Measurements from ENCODE around the gene CAMTA1.

DNA sequence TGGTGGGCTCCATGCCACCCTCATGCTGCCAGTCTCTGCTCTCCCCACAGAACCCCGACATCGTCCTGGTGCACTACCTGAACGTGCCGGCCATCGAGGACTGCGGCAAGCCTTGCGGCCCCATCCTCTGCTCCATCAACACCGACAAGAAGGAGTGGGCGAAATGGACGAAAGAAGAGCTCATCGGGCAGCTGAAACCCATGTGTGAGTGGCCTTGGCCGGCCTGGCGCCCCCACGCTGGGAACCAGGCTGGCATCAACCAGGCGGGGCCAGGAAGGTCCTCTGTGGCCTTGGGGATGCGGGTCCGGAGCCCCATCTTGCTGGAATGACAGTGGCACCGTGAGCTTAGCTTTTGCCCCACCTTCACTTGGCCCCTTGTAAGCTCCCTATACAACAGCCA lies 855.1 kb downstream of the CAMTA1 start:
- TF ChIP-seq, protein P1, sequence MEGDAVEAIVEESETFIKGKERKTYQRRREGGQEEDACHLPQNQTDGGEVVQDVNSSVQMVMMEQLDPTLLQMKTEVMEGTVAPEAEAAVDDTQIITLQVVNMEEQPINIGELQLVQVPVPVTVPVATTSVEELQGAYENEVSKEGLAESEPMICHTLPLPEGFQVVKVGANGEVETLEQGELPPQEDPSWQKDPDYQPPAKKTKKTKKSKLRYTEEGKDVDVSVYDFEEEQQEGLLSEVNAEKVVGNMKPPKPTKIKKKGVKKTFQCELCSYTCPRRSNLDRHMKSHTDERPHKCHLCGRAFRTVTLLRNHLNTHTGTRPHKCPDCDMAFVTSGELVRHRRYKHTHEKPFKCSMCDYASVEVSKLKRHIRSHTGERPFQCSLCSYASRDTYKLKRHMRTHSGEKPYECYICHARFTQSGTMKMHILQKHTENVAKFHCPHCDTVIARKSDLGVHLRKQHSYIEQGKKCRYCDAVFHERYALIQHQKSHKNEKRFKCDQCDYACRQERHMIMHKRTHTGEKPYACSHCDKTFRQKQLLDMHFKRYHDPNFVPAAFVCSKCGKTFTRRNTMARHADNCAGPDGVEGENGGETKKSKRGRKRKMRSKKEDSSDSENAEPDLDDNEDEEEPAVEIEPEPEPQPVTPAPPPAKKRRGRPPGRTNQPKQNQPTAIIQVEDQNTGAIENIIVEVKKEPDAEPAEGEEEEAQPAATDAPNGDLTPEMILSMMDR (IDR thresholded peaks at IDR 0.05) = no peak
- no peak for TF ChIP-seq POLR2AphosphoS5 (IDR thresholded peaks at IDR 0.05; ENCODE audit: low read depth, low read length)
